CD4-positive, CD25-positive, alpha-beta regulatory T cell (primary cell): ENCODE data around the gene SRRM3. TPM values are rescaled to one million over a fixed set of nuclear protein-coding genes. Genes with fewer than 3 reads are reported as not detected.
"Not testable (repeated sequence)": the region's sequence is repeated elsewhere in the genome, so short reads cannot be mapped to it uniquely, and the experiment has no call there.

Experiments
- ATAC-seq, 2 donors: fragments of 150-1000 bp; cut with Tn5 transposase; one replicate each; pipeline ENCODE4 v1.10.0; 2021; ENCODE audit warnings: low read depth in 2 of 2, moderate number of reproducible peaks in 2 of 2, moderate library complexity in 1 of 2
- DNase-seq, 3 donors: peaks; one replicate each; pipeline versions ENCODE4 v3.0.0 to v3.0.0-alpha.2; 2012 to 2022; ENCODE audit warnings: mixed read lengths in 1 of 3
- H3K27ac ChIP-seq: one replicate; pipeline ENCODE4 v1.7.0; 2013; ENCODE audit warnings: mild to moderate bottlenecking, low read length; ENCODE audit not compliant: insufficient read depth, poor library complexity, severe bottlenecking
- H3K27me3 ChIP-seq: one replicate; pipeline ENCODE4 v1.7.0; 2013; ENCODE audit warnings: low read length; ENCODE audit not compliant: control insufficient read depth, insufficient read depth
- H3K36me3 ChIP-seq: one replicate; pipeline ENCODE4 v1.7.0; 2013; ENCODE audit warnings: mild to moderate bottlenecking, low read length, moderate library complexity; ENCODE audit not compliant: control insufficient read depth, insufficient read depth
- H3K4me1 ChIP-seq: 2 replicates; pipeline ENCODE4 v1.7.0; 2013; ENCODE audit warnings: mild to moderate bottlenecking, low read length; ENCODE audit not compliant: insufficient read depth, control insufficient read depth, poor library complexity, severe bottlenecking
- H3K4me3 ChIP-seq: one replicate; pipeline ENCODE4 v1.7.0; 2013; ENCODE audit warnings: low read depth, mild to moderate bottlenecking, low read length, moderate library complexity
- H3K9me3 ChIP-seq, 2 experiments: 1 replicate in 1 of 2; 2 replicates in 1 of 2; pipeline ENCODE4 v1.7.0; 2013; ENCODE audit warnings: low read length in 2 of 2, mild to moderate bottlenecking in 1 of 2, moderate library complexity in 1 of 2; ENCODE audit not compliant: control insufficient read depth in 2 of 2
- H3K27ac Mint-ChIP-seq, 3 donors: one replicate each; pipeline ENCODE4 v1.8.0; 2020 to 2022; ENCODE audit warnings: mild to moderate bottlenecking in 3 of 3, mixed read lengths in 3 of 3, moderate library complexity in 2 of 3
- H3K27me3 Mint-ChIP-seq: one replicate; pipeline ENCODE4 v1.8.0; 2022; ENCODE audit warnings: mild to moderate bottlenecking, mixed read lengths
- H3K36me3 Mint-ChIP-seq: one replicate; pipeline ENCODE4 v1.8.0; 2020; ENCODE audit warnings: mixed read lengths
- H3K4me1 Mint-ChIP-seq, 4 donors: one replicate each; pipeline ENCODE4 v1.8.0; 2020 to 2022; ENCODE audit warnings: mixed read lengths in 4 of 4, mild to moderate bottlenecking in 1 of 4
- H3K4me3 Mint-ChIP-seq, 4 donors: one replicate each; pipeline ENCODE4 v1.8.0; 2020 to 2022; ENCODE audit warnings: mild to moderate bottlenecking in 4 of 4, mixed read lengths in 4 of 4, moderate library complexity in 3 of 4
- H3K9me3 Mint-ChIP-seq, 7 donors: one replicate each; pipeline ENCODE4 v1.8.0; 2020 to 2022; ENCODE audit warnings: mixed read lengths in 7 of 7, mild to moderate bottlenecking in 3 of 7, moderate library complexity in 2 of 7
- polyA plus RNA-seq, 4 donors: library from polyadenylated mRNA; unstranded; fragments of 300-500 nt; fragmentation: Illumina TruSeq; gene quantifications; one replicate each; pipeline ENCODE4 v1.2.3, GENCODE V29; 2021
- total RNA-seq: library from RNA; stranded (reverse); gene quantifications from one replicate; pipeline ENCODE4 v1.2.3, GENCODE V29; 2022

The SRRM3 gene
- total and polyA plus RNA-seq, 5 donors from 2014 or later: not detected

GRCh38 chr7:76262683-76263402 is 61.1 kb downstream of the SRRM3 start:
- Mint-ChIP-seq H3K27me3 (peaks cover 37% of the 10 kb centered on the region), H3K4me3 (no peak overlapping the region), H3K9me3 (peaks cover 0 to 2% (median 0%) of the 10 kb centered on the region in 7 donors), H3K36me3 (no peaks in the 10 kb centered on the region), H3K4me1 (peaks cover 0 to 9% (median 0%) of the 10 kb centered on the region in 4 donors), H3K27ac (peak overlapping the region in 1 of 3 donors; percentile 8)
- peaks cover 14% of the 10 kb centered on the region for H3K4me1 ChIP-seq
- H3K4me3 ChIP-seq: no peak overlapping the region
- peak in 1 of 2 donors; percentile 22 for ATAC-seq
- no peak overlapping the region for H3K27ac ChIP-seq
- H3K36me3 ChIP-seq: no peaks in the 10 kb centered on the region
- peak in 1 of 3 donors; percentile 40 for DNase-seq
- H3K9me3 ChIP-seq: no peaks in the 10 kb centered on the region
- H3K27me3 ChIP-seq: peaks cover 3% of the 10 kb centered on the region

- no peak for ATAC-seq
Observed at GRCh38 chr7:76265299-76265698, 63.6 kb downstream of the SRRM3 start.

GRCh38 chr7:76267107-76267893 is 65.6 kb downstream of the SRRM3 start:
- H3K9me3 Mint-ChIP-seq: no peaks in the 10 kb centered on the region
- H3K36me3 ChIP-seq: no peaks in the 10 kb centered on the region
- no peaks in the 10 kb centered on the region for H3K36me3 Mint-ChIP-seq
- peaks cover 6% of the 10 kb centered on the region for H3K4me1 ChIP-seq
- H3K27ac Mint-ChIP-seq: no peak overlapping the region
- H3K27ac ChIP-seq: no peak overlapping the region
- DNase-seq: no peak
- no peaks in the 10 kb centered on the region for H3K9me3 ChIP-seq
- H3K27me3 Mint-ChIP-seq: peaks cover 33% of the 10 kb centered on the region
- peaks cover 3% of the 10 kb centered on the region for H3K27me3 ChIP-seq
- H3K4me1 Mint-ChIP-seq: peaks cover 0 to 11% (median 2%) of the 10 kb centered on the region in 4 donors
- no peak overlapping the region for H3K4me3 ChIP-seq
- H3K4me3 Mint-ChIP-seq: peak overlapping the region in 2 of 4 donors; percentile 21 to 54
- no peak for ATAC-seq

More at GRCh38 chr7:76265299-76265698, 63.6 kb downstream of the SRRM3 start:
- Mint-ChIP-seq H3K9me3 (peaks cover 0 to 2% (median 0%) of the 10 kb centered on the region in 7 donors), H3K4me3 (no peak overlapping the region), H3K4me1 (peaks cover 0 to 14% (median 2%) of the 10 kb centered on the region in 4 donors), H3K36me3 (no peaks in the 10 kb centered on the region), H3K27me3 (peaks cover 30% of the 10 kb centered on the region), H3K27ac (no peak overlapping the region)
- no peaks in the 10 kb centered on the region for H3K9me3 ChIP-seq
- DNase-seq: no peak
- no peak overlapping the region for H3K4me3 ChIP-seq
- H3K4me1 ChIP-seq: peaks cover 6% of the 10 kb centered on the region
- no peak overlapping the region for H3K27ac ChIP-seq
- H3K27me3 ChIP-seq: peaks cover 3% of the 10 kb centered on the region
- no peaks in the 10 kb centered on the region for H3K36me3 ChIP-seq

DNA sequence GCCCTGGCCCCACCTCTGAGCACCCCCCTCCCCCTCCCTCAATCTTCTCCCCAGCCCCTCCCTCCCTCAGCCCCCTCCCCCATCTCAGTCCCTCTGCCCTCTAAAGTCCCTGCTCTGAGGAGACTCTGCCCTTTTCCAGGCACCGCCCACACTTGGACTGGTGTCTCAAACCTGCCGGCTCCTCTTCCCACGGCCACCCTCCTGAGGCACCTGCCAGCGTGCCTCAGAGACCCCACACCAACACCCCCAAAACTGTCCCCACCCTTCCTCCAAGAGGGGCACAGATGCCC is 66.1 kb downstream of the SRRM3 start:
- Mint-ChIP-seq H3K4me1 (peaks cover 0 to 11% (median 2%) of the 10 kb centered on the region in 4 donors), H3K27me3 (peaks cover 33% of the 10 kb centered on the region)

DNA sequence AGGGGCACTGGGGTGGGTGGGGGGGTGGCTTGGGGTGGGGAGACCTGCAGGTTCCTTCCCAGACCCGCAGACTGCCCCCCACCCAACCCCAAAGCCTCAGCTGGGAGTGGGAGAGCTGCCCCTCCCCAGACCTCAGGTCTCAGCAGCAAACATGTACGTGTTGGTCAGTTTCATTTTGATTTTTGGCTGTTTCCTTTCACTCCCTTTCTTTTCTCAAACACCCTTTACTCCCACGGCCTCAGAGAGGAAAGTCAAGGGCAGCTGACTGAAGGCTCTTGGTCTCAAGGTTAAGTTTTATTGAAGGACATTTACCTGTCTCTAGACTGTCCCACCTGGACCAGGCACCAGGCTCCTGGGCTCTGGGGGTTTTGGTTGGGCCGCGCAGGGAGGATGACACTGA is 66.7 kb downstream of the SRRM3 start:
- Histone ChIP-seq H3K4me1 (peaks cover 6% of the 10 kb centered on the region), H3K27me3 (peaks cover 3% of the 10 kb centered on the region), H3K4me3 (no peak overlapping the region), H3K27ac (no peak overlapping the region), H3K36me3 (no peaks in the 10 kb centered on the region), H3K9me3 (no peaks in the 10 kb centered on the region)
- Mint-ChIP-seq H3K9me3 (no peaks in the 10 kb centered on the region), H3K27ac (no peak overlapping the region), H3K4me1 (peaks cover 0 to 11% (median 2%) of the 10 kb centered on the region in 4 donors), H3K27me3 (peaks cover 38% of the 10 kb centered on the region), H3K36me3 (no peaks in the 10 kb centered on the region), H3K4me3 (peak overlapping the region in 1 of 4 donors; percentile 2)
- ATAC-seq (peak in 1 of 2 donors; percentile 11), DNase-seq (no peak)

More for the DNA sequence above, 66.1 kb downstream of the SRRM3 start:
- Histone ChIP-seq H3K4me1 (peaks cover 6% of the 10 kb centered on the region), H3K36me3 (no peaks in the 10 kb centered on the region), H3K27ac (no peak overlapping the region), H3K9me3 (no peaks in the 10 kb centered on the region), H3K27me3 (peaks cover 3% of the 10 kb centered on the region), H3K4me3 (no peak overlapping the region)
- no peaks in the 10 kb centered on the region for H3K9me3 Mint-ChIP-seq
- ATAC-seq (no peak), DNase-seq (no peak)
- no peak overlapping the region for H3K4me3 Mint-ChIP-seq
- H3K27ac Mint-ChIP-seq: peak overlapping the region in 1 of 3 donors; percentile 48
- no peaks in the 10 kb centered on the region for H3K36me3 Mint-ChIP-seq

GRCh38 chr7:76269895-76270294 is 68.2 kb downstream of the SRRM3 start:
- DNase-seq (no peak), ATAC-seq (no peak)
- Mint-ChIP-seq H3K27me3 (peaks cover 46% of the 10 kb centered on the region), H3K9me3 (no peaks in the 10 kb centered on the region), H3K4me1 (peaks cover 0 to 11% (median 2%) of the 10 kb centered on the region in 4 donors), H3K36me3 (no peaks in the 10 kb centered on the region), H3K4me3 (no peak overlapping the region), H3K27ac (no peak overlapping the region)
- Histone ChIP-seq H3K4me3 (no peak overlapping the region), H3K27me3 (peaks cover 3% of the 10 kb centered on the region), H3K27ac (no peak overlapping the region), H3K9me3 (no peaks in the 10 kb centered on the region), H3K4me1 (peaks cover 6% of the 10 kb centered on the region), H3K36me3 (no peaks in the 10 kb centered on the region)

DNA sequence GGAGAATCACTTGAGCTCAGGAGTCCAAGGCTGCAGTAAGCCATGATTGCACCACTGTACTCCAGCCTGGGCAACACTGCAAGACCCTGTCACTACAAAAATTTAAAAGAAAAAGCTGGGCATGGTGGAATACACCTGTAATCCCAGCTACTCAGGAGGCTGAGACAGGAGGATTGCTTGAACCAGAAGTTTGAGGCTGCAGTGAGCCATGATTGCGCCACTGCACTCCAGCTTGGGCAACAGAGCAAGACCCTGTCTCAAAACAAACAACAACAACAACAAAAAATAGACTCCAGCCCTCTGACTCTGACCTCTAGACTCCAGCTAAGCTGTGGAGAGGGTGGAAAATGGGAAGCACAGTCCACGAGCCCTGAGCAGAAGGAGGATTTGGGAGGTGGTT is 69.7 kb downstream of the SRRM3 start:
- H3K27me3 Mint-ChIP-seq: peaks cover 52% of the 10 kb centered on the region
- not testable (repeated sequence) for H3K36me3 ChIP-seq, H3K27ac Mint-ChIP-seq, H3K9me3 Mint-ChIP-seq, H3K4me3 Mint-ChIP-seq, H3K27me3 ChIP-seq, H3K4me1 ChIP-seq, H3K4me3 ChIP-seq, DNase-seq, ATAC-seq, H3K27ac ChIP-seq, H3K9me3 ChIP-seq, H3K36me3 Mint-ChIP-seq
- H3K4me1 Mint-ChIP-seq: peaks cover 0 to 11% (median 2%) of the 10 kb centered on the region in 4 donors
